HEK293 (cell line): ENCODE results near the gene GCA.

ENCODE experiments used
- CTCF ChIA-PET: fragments of 350-600 bp; formaldehyde crosslinking; extraction: SDS; loops from one replicate; lab custom pipeline; 2021; ENCODE audit warnings: antibody characterized with exemption; lab: Yijun Ruan, JAX
- POLR2A ChIA-PET: fragments of 300-600 bp; formaldehyde crosslinking; extraction: SDS; loops from one replicate; lab custom pipeline; 2020; ENCODE audit warnings: antibody characterized with exemption, inconsistent platforms; lab: Yijun Ruan, JAX
- H3K27ac ChIP-seq: fragments of 200-500 bp; sonication (Bioruptor generic); 2 replicates; pipeline ENCODE4 v1.5.1; 2014; ENCODE audit warnings: low read depth, low read length, control low read depth, inconsistent platforms; ENCODE audit errors: extremely low read depth
- H3K36me3 ChIP-seq, 2 experiments: fragments of 200-500 bp in 1 of 2; sonication (Bioruptor generic) in 1 of 2; 1 replicate in 1 of 2; 2 replicates in 1 of 2; pipeline ENCODE4 v1.5.1; 2014 to 2017; ENCODE audit warnings: inconsistent platforms in 2 of 2, low read length in 2 of 2; ENCODE audit not compliant: control insufficient read depth in 2 of 2, insufficient read depth in 1 of 2
- H3K4me1 ChIP-seq: fragments of 200-500 bp; sonication (Bioruptor generic); 2 replicates; pipeline ENCODE4 v1.5.1; 2014; ENCODE audit warnings: mild to moderate bottlenecking, low read length, inconsistent platforms; ENCODE audit not compliant: control insufficient read depth, insufficient read depth
- H3K4me3 ChIP-seq: 2 replicates; pipeline ENCODE4 v1.5.1; 2011; ENCODE audit warnings: low read depth, mild to moderate bottlenecking, control low read depth, low read length, moderate library complexity
- H3K9me3 ChIP-seq: fragments of 200-500 bp; sonication (Bioruptor generic); 2 replicates; pipeline ENCODE4 v1.5.1; 2014; ENCODE audit warnings: low read depth, low read length, inconsistent platforms; ENCODE audit not compliant: control insufficient read depth, insufficient read depth
- EGR2 ChIP-seq: fragments of 450-650 bp; formaldehyde crosslinking; IDR thresholded peaks from 2 replicates; pipeline ENCODE4 v1.5.1; 2016; ENCODE audit warnings: low read depth, missing biosample characterization, missing genetic modification characterization
- KLF16 ChIP-seq: fragments of 450-650 bp; formaldehyde crosslinking; IDR thresholded peaks from 2 replicates; pipeline ENCODE4 v1.5.1; 2017; ENCODE audit warnings: missing biosample characterization, missing genetic modification characterization
- ZBTB7A ChIP-seq: fragments of 450-650 bp; formaldehyde crosslinking; IDR thresholded peaks from 2 replicates; pipeline ENCODE4 v1.5.1; 2016; ENCODE audit warnings: low read depth, missing biosample characterization, missing genetic modification characterization
- ZNF132 ChIP-seq: fragments of 450-650 bp; formaldehyde crosslinking; IDR thresholded peaks from 2 replicates; pipeline ENCODE4 v1.5.1; 2017; ENCODE audit warnings: missing biosample characterization, missing genetic modification characterization, borderline replicate concordance
- ZNF140 ChIP-seq: fragments of 450-650 bp; formaldehyde crosslinking; IDR thresholded peaks from 2 replicates; pipeline ENCODE4 v1.5.1; 2016; ENCODE audit warnings: missing biosample characterization, missing genetic modification characterization
- ZNF175 ChIP-seq: fragments of 450-650 bp; formaldehyde crosslinking; IDR thresholded peaks from 2 replicates; pipeline ENCODE4 v1.5.1; 2016; ENCODE audit warnings: missing biosample characterization, missing genetic modification characterization
- ZNF23 ChIP-seq: fragments of 450-650 bp; formaldehyde crosslinking; IDR thresholded peaks from 2 replicates; pipeline ENCODE4 v1.5.1; 2016; ENCODE audit warnings: missing biosample characterization, missing genetic modification characterization, borderline replicate concordance
- ZNF280D ChIP-seq: fragments of 450-650 bp; formaldehyde crosslinking; IDR thresholded peaks from 2 replicates; pipeline ENCODE4 v1.5.1; 2016; ENCODE audit warnings: missing biosample characterization, missing genetic modification characterization
- ZNF311 ChIP-seq: fragments of 450-650 bp; formaldehyde crosslinking; IDR thresholded peaks from 2 replicates; pipeline ENCODE4 v1.5.1; 2017; ENCODE audit warnings: missing biosample characterization, missing genetic modification characterization, borderline replicate concordance
- ZNF426 ChIP-seq: fragments of 450-650 bp; formaldehyde crosslinking; IDR thresholded peaks from 2 replicates; pipeline ENCODE4 v1.5.1; 2017; ENCODE audit warnings: missing biosample characterization, missing genetic modification characterization, mild to moderate bottlenecking, inconsistent platforms, moderate library complexity
- ZNF521 ChIP-seq: fragments of 450-650 bp; formaldehyde crosslinking; IDR thresholded peaks from 2 replicates; pipeline ENCODE4 v1.5.1; 2017; ENCODE audit warnings: missing biosample characterization, mild to moderate bottlenecking, missing genetic modification characterization
- ZNF529 ChIP-seq: fragments of 450-650 bp; formaldehyde crosslinking; IDR thresholded peaks from 2 replicates; pipeline ENCODE4 v1.5.1; 2017; ENCODE audit warnings: missing genetic modification characterization, missing biosample characterization; ENCODE audit not compliant: insufficient replicate concordance
- ZNF548 ChIP-seq: fragments of 450-650 bp; formaldehyde crosslinking; IDR thresholded peaks from 2 replicates; pipeline ENCODE4 v1.5.1; 2016; ENCODE audit warnings: missing biosample characterization, missing genetic modification characterization
- ZNF555 ChIP-seq: fragments of 450-650 bp; formaldehyde crosslinking; conservative IDR thresholded peaks from 2 replicates; pipeline ENCODE4 v1.5.1; 2017; ENCODE audit warnings: missing biosample characterization, mild to moderate bottlenecking, missing genetic modification characterization, inconsistent platforms
- ZNF571 ChIP-seq: fragments of 450-650 bp; formaldehyde crosslinking; IDR thresholded peaks from 2 replicates; pipeline ENCODE4 v1.5.0; 2017; ENCODE audit warnings: missing biosample characterization, missing genetic modification characterization
- ZNF600 ChIP-seq: fragments of 450-650 bp; formaldehyde crosslinking; IDR thresholded peaks from 2 replicates; pipeline ENCODE4 v1.5.1; 2016; ENCODE audit warnings: missing biosample characterization, missing genetic modification characterization
- ZNF621 ChIP-seq: fragments of 450-650 bp; formaldehyde crosslinking; IDR thresholded peaks from 2 replicates; pipeline ENCODE4 v1.5.1; 2017; ENCODE audit warnings: missing biosample characterization, missing genetic modification characterization
- ZNF654 ChIP-seq: fragments of 450-650 bp; formaldehyde crosslinking; IDR thresholded peaks from 2 replicates; pipeline ENCODE4 v1.5.1; 2016; ENCODE audit warnings: low read depth, missing biosample characterization, missing genetic modification characterization
- ZNF670 ChIP-seq: fragments of 450-650 bp; formaldehyde crosslinking; IDR thresholded peaks from 2 replicates; pipeline ENCODE4 v1.5.1; 2016; ENCODE audit warnings: missing biosample characterization, missing genetic modification characterization, low read depth
- ZSCAN18 ChIP-seq: fragments of 450-650 bp; formaldehyde crosslinking; IDR thresholded peaks from 2 replicates; pipeline ENCODE4 v1.5.1; 2016; ENCODE audit warnings: missing biosample characterization, missing genetic modification characterization
- TF ChIP-seq, protein P1 (sequence below): fragments of 450-650 bp; formaldehyde crosslinking; IDR thresholded peaks from 2 replicates; pipeline ENCODE4 v1.5.1; 2016; ENCODE audit warnings: missing biosample characterization, missing genetic modification characterization, borderline replicate concordance
- TF ChIP-seq, protein P2 (sequence below): fragments of 450-650 bp; formaldehyde crosslinking; IDR thresholded peaks from 2 replicates; pipeline ENCODE4 v1.5.1; 2016; ENCODE audit warnings: missing biosample characterization, missing genetic modification characterization

Gene GCA

GRCh38 chr2:162400336-162400735, 56.4 kb downstream of the GCA start:
- Histone ChIP-seq H3K36me3 (no peaks in the 10 kb centered on the region), H3K4me1 (no peaks in the 10 kb centered on the region), H3K4me3 (no peak overlapping the region), H3K9me3 (no peaks in the 10 kb centered on the region)
- ChIA-PET CTCF (no interaction called here), POLR2A (no interaction called here)
- TF ChIP-seq ZNF132 (tag by site-specific recombination): no peak
- no peak for TF ChIP-seq ZNF426 (tag by site-specific recombination)
- TF ChIP-seq ZNF670 (tag by site-specific recombination): no peak
- TF ChIP-seq ZNF654 (tag by site-specific recombination): no peak
- TF ChIP-seq, protein P1, sequence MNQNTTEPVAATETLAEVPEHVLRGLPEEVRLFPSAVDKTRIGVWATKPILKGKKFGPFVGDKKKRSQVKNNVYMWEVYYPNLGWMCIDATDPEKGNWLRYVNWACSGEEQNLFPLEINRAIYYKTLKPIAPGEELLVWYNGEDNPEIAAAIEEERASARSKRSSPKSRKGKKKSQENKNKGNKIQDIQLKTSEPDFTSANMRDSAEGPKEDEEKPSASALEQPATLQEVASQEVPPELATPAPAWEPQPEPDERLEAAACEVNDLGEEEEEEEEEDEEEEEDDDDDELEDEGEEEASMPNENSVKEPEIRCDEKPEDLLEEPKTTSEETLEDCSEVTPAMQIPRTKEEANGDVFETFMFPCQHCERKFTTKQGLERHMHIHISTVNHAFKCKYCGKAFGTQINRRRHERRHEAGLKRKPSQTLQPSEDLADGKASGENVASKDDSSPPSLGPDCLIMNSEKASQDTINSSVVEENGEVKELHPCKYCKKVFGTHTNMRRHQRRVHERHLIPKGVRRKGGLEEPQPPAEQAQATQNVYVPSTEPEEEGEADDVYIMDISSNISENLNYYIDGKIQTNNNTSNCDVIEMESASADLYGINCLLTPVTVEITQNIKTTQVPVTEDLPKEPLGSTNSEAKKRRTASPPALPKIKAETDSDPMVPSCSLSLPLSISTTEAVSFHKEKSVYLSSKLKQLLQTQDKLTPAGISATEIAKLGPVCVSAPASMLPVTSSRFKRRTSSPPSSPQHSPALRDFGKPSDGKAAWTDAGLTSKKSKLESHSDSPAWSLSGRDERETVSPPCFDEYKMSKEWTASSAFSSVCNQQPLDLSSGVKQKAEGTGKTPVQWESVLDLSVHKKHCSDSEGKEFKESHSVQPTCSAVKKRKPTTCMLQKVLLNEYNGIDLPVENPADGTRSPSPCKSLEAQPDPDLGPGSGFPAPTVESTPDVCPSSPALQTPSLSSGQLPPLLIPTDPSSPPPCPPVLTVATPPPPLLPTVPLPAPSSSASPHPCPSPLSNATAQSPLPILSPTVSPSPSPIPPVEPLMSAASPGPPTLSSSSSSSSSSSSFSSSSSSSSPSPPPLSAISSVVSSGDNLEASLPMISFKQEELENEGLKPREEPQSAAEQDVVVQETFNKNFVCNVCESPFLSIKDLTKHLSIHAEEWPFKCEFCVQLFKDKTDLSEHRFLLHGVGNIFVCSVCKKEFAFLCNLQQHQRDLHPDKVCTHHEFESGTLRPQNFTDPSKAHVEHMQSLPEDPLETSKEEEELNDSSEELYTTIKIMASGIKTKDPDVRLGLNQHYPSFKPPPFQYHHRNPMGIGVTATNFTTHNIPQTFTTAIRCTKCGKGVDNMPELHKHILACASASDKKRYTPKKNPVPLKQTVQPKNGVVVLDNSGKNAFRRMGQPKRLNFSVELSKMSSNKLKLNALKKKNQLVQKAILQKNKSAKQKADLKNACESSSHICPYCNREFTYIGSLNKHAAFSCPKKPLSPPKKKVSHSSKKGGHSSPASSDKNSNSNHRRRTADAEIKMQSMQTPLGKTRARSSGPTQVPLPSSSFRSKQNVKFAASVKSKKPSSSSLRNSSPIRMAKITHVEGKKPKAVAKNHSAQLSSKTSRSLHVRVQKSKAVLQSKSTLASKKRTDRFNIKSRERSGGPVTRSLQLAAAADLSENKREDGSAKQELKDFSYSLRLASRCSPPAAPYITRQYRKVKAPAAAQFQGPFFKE: no peak
- no peak for TF ChIP-seq ZNF280D (tag by site-specific recombination)
- TF ChIP-seq ZNF140 (tag by site-specific recombination): no peak
- no peak for TF ChIP-seq ZNF311 (tag by site-specific recombination)
- TF ChIP-seq EGR2: no peak
- no peak for TF ChIP-seq ZNF175 (tag by site-specific recombination)
- TF ChIP-seq, all 188 proteins: peak for 0
- no peak overlapping the region for H3K27ac ChIP-seq

- POLR2A ChIA-PET: no interaction called here
- no peak for TF ChIP-seq ZNF555 (tag by site-specific recombination)
- TF ChIP-seq ZSCAN18 (tag by site-specific recombination): no peak
- TF ChIP-seq KLF16 (tag by site-specific recombination): no peak
- no peak for TF ChIP-seq ZBTB7A (tag by site-specific recombination)
- TF ChIP-seq, protein P2, sequence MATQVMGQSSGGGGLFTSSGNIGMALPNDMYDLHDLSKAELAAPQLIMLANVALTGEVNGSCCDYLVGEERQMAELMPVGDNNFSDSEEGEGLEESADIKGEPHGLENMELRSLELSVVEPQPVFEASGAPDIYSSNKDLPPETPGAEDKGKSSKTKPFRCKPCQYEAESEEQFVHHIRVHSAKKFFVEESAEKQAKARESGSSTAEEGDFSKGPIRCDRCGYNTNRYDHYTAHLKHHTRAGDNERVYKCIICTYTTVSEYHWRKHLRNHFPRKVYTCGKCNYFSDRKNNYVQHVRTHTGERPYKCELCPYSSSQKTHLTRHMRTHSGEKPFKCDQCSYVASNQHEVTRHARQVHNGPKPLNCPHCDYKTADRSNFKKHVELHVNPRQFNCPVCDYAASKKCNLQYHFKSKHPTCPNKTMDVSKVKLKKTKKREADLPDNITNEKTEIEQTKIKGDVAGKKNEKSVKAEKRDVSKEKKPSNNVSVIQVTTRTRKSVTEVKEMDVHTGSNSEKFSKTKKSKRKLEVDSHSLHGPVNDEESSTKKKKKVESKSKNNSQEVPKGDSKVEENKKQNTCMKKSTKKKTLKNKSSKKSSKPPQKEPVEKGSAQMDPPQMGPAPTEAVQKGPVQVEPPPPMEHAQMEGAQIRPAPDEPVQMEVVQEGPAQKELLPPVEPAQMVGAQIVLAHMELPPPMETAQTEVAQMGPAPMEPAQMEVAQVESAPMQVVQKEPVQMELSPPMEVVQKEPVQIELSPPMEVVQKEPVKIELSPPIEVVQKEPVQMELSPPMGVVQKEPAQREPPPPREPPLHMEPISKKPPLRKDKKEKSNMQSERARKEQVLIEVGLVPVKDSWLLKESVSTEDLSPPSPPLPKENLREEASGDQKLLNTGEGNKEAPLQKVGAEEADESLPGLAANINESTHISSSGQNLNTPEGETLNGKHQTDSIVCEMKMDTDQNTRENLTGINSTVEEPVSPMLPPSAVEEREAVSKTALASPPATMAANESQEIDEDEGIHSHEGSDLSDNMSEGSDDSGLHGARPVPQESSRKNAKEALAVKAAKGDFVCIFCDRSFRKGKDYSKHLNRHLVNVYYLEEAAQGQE (tag by site-specific recombination): no peak
- TF ChIP-seq ZNF600: no peak
- no peak for TF ChIP-seq ZNF571 (tag by site-specific recombination)
- TF ChIP-seq ZNF132 (tag by site-specific recombination): no peak
- no peak for TF ChIP-seq ZNF529 (tag by site-specific recombination)
- no peak for TF ChIP-seq ZNF548 (tag by site-specific recombination)
- TF ChIP-seq ZNF23 (tag by site-specific recombination): no peak
- no peak for TF ChIP-seq ZNF621 (tag by site-specific recombination)
- no peak for TF ChIP-seq ZNF521 (tag by site-specific recombination)
Measured at GRCh38 chr2:162401871-162402270, 57.9 kb downstream of the GCA start.

More at GRCh38 chr2:162401871-162402270, 57.9 kb downstream of the GCA start:
- no peaks in the 10 kb centered on the region for H3K4me1 ChIP-seq
- no peak overlapping the region for H3K27ac ChIP-seq
- H3K9me3 ChIP-seq: no peaks in the 10 kb centered on the region
- no peak overlapping the region for H3K4me3 ChIP-seq
- H3K36me3 ChIP-seq: no peaks in the 10 kb centered on the region
- CTCF ChIA-PET: no interaction called here
